Peyer's patch (tissue), 4 donors: Measurements from ENCODE around the gene SFXN3. TPM values are rescaled to one million over a fixed set of nuclear protein-coding genes. Genes with fewer than 3 reads are reported as not detected.

Experiments
- DNase-seq, 3 donors: peaks; one replicate each; pipeline ENCODE4 v3.0.0-alpha.2; 2017 to 2019
- H3K27ac ChIP-seq, 4 donors: fragments of 200-600 bp; sonication (generic); one replicate each; pipeline ENCODE4 v1.5.1; 2016 to 2019
- H3K27me3 ChIP-seq, 2 donors: fragments of 200-600 bp; sonication (generic); one replicate each; pipeline ENCODE4 v1.5.1; 2019
- H3K36me3 ChIP-seq, 3 donors: fragments of 200-600 bp; sonication (generic); one replicate each; pipeline ENCODE4 v1.5.1; 2016 to 2019
- H3K4me1 ChIP-seq, 4 donors: fragments of 200-600 bp; sonication (generic); one replicate each; pipeline ENCODE4 v1.5.1; 2016 to 2019
- H3K4me3 ChIP-seq, 4 donors: fragments of 200-600 bp; sonication (generic); 1 replicate in 3 of 4; 2 replicates in 1 of 4; pipeline ENCODE4 v1.5.1; 2016 to 2019; ENCODE audit warnings: mild to moderate bottlenecking in 1 of 4
- H3K9me3 ChIP-seq, 4 donors: fragments of 200-600 bp; sonication (generic); one replicate each; pipeline ENCODE4 v1.5.1; 2016 to 2019; ENCODE audit warnings: mild to moderate bottlenecking in 1 of 4
- POLR2A ChIP-seq, 2 donors: fragments of 450-650 bp; IDR thresholded peaks; one replicate each; pipeline ENCODE4 v1.5.1; 2017; ENCODE audit warnings: antibody characterized with exemption in 2 of 2, mild to moderate bottlenecking in 2 of 2, moderate library complexity in 2 of 2
- total RNA-seq, 4 donors: library from RNA; depleted of rRNA; stranded (reverse); fragments of >200 nt; gene quantifications; one replicate each; pipeline ENCODE4 v1.1.0, GENCODE V29; 2016
- TF ChIP-seq, protein P1 (sequence below), 6 experiments: fragments of 450-650 bp in 4 of 6; fragments of 200-600 bp in 2 of 6; sonication (generic) in 1 of 6; IDR thresholded peaks; one replicate each; pipeline ENCODE4 v1.5.1; 2017 to 2019; ENCODE audit warnings: antibody characterized with exemption in 6 of 6, mild to moderate bottlenecking in 3 of 6, moderate library complexity in 1 of 6

SFXN3 gene
- total RNA-seq, 4 donors from 2014 or later, result 165 to 772 (median 494) TPM

GRCh38 chr10:101061624-101062231 is 30.7 kb downstream of the SFXN3 start, which contains the start of gene KAZALD1:
Gene KAZALD1 (plus strand): TSS chr10:101061989. CDS start chr10:101062593, 604 bp downstream.
- DNase-seq, result no peak
- no peaks in the 10 kb centered on the region for H3K27me3 ChIP-seq
- H3K4me1 ChIP-seq, result peaks cover 0 to 59% (median 29%) of the 10 kb centered on the region in 4 donors

DNA sequence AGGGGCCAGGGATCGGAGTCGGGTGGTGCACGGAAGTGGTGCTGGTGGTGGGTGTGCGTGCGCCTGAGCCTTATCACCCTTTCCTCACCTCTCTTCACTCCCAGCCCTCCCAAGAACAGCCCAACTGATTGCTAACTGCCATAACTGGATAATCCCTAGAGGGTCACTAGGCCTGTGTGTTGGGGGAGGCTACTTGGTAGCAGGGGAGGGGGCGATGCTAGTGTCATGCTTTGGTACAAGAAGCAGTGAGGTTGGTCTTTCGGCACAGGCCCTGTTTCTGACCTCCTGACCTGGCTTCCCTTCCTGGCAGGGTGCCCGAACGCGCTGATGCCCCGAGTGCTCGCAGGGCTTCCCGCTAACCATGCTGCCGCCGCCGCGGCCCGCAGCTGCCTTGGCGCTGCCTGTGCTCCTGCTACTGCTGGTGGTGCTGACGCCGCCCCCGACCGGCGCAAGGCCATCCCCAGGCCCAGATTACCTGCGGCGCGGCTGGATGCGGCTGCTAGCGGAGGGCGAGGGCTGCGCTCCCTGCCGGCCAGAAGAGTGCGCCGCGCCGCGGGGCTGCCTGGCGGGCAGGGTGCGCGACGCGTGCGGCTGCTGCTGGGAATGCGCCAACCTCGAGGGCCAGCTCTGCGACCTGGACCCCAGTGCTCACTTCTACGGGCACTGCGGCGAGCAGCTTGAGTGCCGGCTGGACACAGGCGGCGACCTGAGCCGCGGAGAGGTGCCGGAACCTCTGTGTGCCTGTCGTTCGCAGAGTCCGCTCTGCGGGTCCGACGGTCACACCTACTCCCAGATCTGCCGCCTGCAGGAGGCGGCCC is 31.4 kb downstream of the SFXN3 start:
- TF ChIP-seq, protein P1, sequence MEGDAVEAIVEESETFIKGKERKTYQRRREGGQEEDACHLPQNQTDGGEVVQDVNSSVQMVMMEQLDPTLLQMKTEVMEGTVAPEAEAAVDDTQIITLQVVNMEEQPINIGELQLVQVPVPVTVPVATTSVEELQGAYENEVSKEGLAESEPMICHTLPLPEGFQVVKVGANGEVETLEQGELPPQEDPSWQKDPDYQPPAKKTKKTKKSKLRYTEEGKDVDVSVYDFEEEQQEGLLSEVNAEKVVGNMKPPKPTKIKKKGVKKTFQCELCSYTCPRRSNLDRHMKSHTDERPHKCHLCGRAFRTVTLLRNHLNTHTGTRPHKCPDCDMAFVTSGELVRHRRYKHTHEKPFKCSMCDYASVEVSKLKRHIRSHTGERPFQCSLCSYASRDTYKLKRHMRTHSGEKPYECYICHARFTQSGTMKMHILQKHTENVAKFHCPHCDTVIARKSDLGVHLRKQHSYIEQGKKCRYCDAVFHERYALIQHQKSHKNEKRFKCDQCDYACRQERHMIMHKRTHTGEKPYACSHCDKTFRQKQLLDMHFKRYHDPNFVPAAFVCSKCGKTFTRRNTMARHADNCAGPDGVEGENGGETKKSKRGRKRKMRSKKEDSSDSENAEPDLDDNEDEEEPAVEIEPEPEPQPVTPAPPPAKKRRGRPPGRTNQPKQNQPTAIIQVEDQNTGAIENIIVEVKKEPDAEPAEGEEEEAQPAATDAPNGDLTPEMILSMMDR (IDR thresholded peaks at IDR 0.05), result peak in 5 of 6 experiments; percentile 56 to 77 (median 73)
- peak; percentile 86 to 87 for TF ChIP-seq POLR2A (IDR thresholded peaks at IDR 0.05)
- Histone ChIP-seq H3K27me3 (no peaks in the 10 kb centered on the region), H3K27ac (peak overlapping the region; percentile 92 to 98 (median 97)), H3K36me3 (no peaks in the 10 kb centered on the region), H3K4me1 (peaks cover 0 to 65% (median 34%) of the 10 kb centered on the region in 4 donors), H3K9me3 (no peaks in the 10 kb centered on the region), H3K4me3 (peak overlapping the region; percentile 41 to 81 (median 73))
- DNase-seq, result peak; percentile 57 to 91 (median 80)

More at GRCh38 chr10:101061624-101062231, 30.7 kb downstream of the SFXN3 start, which contains the start of gene KAZALD1:
- Histone ChIP-seq H3K27ac (peak within 1 kb of the TSS; percentile 92 to 98 (median 97)), H3K36me3 (no peaks in the 10 kb centered on the region), H3K9me3 (no peaks in the 10 kb centered on the region), H3K4me3 (peak within 1 kb of the TSS; percentile 72 to 86 (median 78))
- TF ChIP-seq, protein P1 (IDR thresholded peaks at IDR 0.05), result no peak
- TF ChIP-seq POLR2A (IDR thresholded peaks at IDR 0.05), result no peak

- H3K4me3 ChIP-seq, result peak overlapping the region in 3 of 4 donors; percentile 41 to 81 (median 74)
- DNase-seq, result no peak
- no peaks in the 10 kb centered on the region for H3K9me3 ChIP-seq
- no peaks in the 10 kb centered on the region for H3K36me3 ChIP-seq
- peaks cover 0 to 68% (median 37%) of the 10 kb centered on the region in 4 donors for H3K4me1 ChIP-seq
- H3K27me3 ChIP-seq, result no peaks in the 10 kb centered on the region
- H3K27ac ChIP-seq, result peak overlapping the region; percentile 92 to 98 (median 97)
- TF ChIP-seq, protein P1 (IDR thresholded peaks at IDR 0.05), result no peak
- no peak for TF ChIP-seq POLR2A (IDR thresholded peaks at IDR 0.05)
Measured at GRCh38 chr10:101063050-101063525, 32.1 kb downstream of the SFXN3 start.

DNA sequence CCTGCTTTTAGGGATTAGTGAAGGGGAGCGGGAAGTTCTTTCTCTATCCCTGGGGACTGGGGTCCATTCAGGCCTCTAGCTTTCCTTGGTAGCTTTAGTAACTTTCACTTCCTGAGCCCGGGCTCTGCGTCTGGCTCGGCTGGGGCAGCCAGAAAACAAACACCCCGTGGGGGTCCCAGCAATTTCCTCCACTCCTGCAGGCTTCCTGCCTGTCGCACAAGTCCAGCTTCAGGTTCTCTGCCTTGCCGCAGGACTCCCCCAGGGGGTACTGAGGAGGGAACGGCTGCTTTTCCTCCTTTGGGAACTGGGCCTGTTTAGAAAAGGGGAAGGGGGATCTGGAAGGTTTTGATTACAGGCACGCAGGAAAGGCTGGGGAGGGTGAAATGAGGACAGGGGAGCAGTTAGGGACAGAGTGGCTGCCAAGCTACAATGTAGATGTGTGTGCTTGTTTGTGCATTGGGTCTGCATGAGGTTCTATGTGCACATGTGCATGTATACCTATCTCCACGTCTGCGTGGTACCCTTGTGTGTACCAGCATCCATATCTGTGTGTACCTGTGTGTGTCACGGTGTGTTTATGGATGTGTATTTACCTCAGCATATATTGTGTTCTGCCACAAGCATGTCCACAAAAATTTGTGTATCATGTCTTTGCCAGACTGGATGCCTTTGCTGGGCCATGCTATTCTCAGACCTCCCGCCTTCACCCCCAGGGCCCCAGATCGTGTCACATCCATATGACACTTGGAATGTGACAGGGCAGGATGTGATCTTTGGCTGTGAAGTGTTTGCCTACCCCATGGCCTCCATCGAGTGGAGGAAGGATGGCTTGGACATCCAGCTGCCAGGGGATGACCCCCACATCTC is 32.7 kb downstream of the SFXN3 start:
- Histone ChIP-seq H3K27me3 (no peaks in the 10 kb centered on the region), H3K4me3 (no peak overlapping the region), H3K27ac (peak overlapping the region in 2 of 4 donors; percentile 95 to 98), H3K4me1 (peaks cover 0 to 68% (median 37%) of the 10 kb centered on the region in 4 donors), H3K9me3 (no peaks in the 10 kb centered on the region), H3K36me3 (no peaks in the 10 kb centered on the region)
- no peak for DNase-seq
- TF ChIP-seq, protein P1 (IDR thresholded peaks at IDR 0.05), result no peak
- no peak for TF ChIP-seq POLR2A (IDR thresholded peaks at IDR 0.05)
